ENCODE results near the gene LGALS7B. TPM values are rescaled to one million over a fixed set of nuclear protein-coding genes. Genes with fewer than 3 reads are reported as not detected.
"Not testable (repeated sequence)": the region's sequence is repeated elsewhere in the genome, so short reads cannot be mapped to it uniquely, and the experiment has no call there.

Gene LGALS7B
- total and polyA plus RNA-seq, 2 experiments from 2014 or later: 2.4 to 6.6 TPM

- TF ChIP-seq STAT1 (IDR thresholded peaks at IDR 0.05; ENCODE audit: unreplicated experiment) (no peak), REST (IDR thresholded peaks at IDR 0.05; ENCODE audit: unreplicated experiment) (no peak), POLR2AphosphoS5 (IDR thresholded peaks at IDR 0.05; ENCODE audit: low read depth) (no peak), CTCF (conservative IDR thresholded peaks at IDR 0.05; ENCODE audit: low read depth in 2 of 2) (no peak), EZH2 (IDR thresholded peaks at IDR 0.05; ENCODE audit: low read depth, unreplicated experiment) (no peak)
These were observed 2.3 kb upstream of the LGALS7B start (continued) for GRCh38 chr19:38786572-38787265.

- H3K27ac Mint-ChIP-seq; H3K79me2 ChIP-seq (replicated peaks; ENCODE audit: insufficient read depth); H3F3A ChIP-seq (replicated peaks; ENCODE audit: low read depth); H3K36me3 Mint-ChIP-seq (ENCODE audit: low read depth); H3K4me1 ChIP-seq (ENCODE audit: insufficient read depth); H3K4me1 Mint-ChIP-seq; H3K9me2 ChIP-seq (ENCODE audit: insufficient read depth); H3K36me3 ChIP-seq (ENCODE audit: insufficient read depth); H4K20me1 ChIP-seq (replicated peaks; ENCODE audit: insufficient read depth); H2AFZ ChIP-seq; H3K27ac ChIP-seq (ENCODE audit: low read depth); H3K9me3 Mint-ChIP-seq; H3K4me3 Mint-ChIP-seq: not testable (repeated sequence)
- peak overlapping the region; percentile 65; the same call in 1 of the 2 replicates for H3K4me2 ChIP-seq
- H3K27me3 Mint-ChIP-seq (ENCODE audit: insufficient read depth, low read depth, poor library complexity): peaks cover 18% of the 10 kb centered on the region
- DNase-seq (ENCODE audit: low spot score) (peak; percentile 20), ATAC-seq (peak; percentile 39)
- peak overlapping the region; percentile 47 for H3K4me3 ChIP-seq
- peaks cover 11% of the 10 kb centered on the region; the same call in 1 of the 2 replicates for H3K27me3 ChIP-seq (ENCODE audit: insufficient read depth)
These were observed 1.8 kb downstream of the LGALS7B start for GRCh38 chr19:38790507-38791403.

- Histone ChIP-seq H3K4me2 (peak overlapping the region; percentile 49; the same call in 1 of the 2 replicates), H3K4me3 (peak overlapping the region; percentile 43; the same call in 1 of the 2 replicates), H3K27me3 (ENCODE audit: insufficient read depth) (peaks cover 11% of the 10 kb centered on the region; the same call in 1 of the 2 replicates)
- H3K4me1 ChIP-seq (ENCODE audit: insufficient read depth); H3K9me3 Mint-ChIP-seq; H3K27ac Mint-ChIP-seq; DNase-seq (ENCODE audit: low spot score); H3F3A ChIP-seq (replicated peaks; ENCODE audit: low read depth); H2AFZ ChIP-seq; H3K36me3 ChIP-seq (ENCODE audit: insufficient read depth); H3K9me2 ChIP-seq (ENCODE audit: insufficient read depth); H3K4me1 Mint-ChIP-seq; H3K79me2 ChIP-seq (replicated peaks; ENCODE audit: insufficient read depth); H3K36me3 Mint-ChIP-seq (ENCODE audit: low read depth); H4K20me1 ChIP-seq (replicated peaks; ENCODE audit: insufficient read depth); H3K4me3 Mint-ChIP-seq; H3K27ac ChIP-seq (ENCODE audit: low read depth): not testable (repeated sequence)
- peak; percentile 81 for ATAC-seq
- H3K27me3 Mint-ChIP-seq (ENCODE audit: insufficient read depth, low read depth, poor library complexity): peaks cover 18% of the 10 kb centered on the region
These were observed 2.6 kb downstream of the LGALS7B start for GRCh38 chr19:38791451-38792064.
